Astrocyte (in vitro differentiated cells and primary cell): ENCODE data around the gene SHISAL1. TPM values are rescaled to one million over a fixed set of nuclear protein-coding genes. Genes with fewer than 3 reads are reported as not detected.

Source experiments
- DNase-seq: peaks from one replicate; pipeline ENCODE4 v3.0.0-alpha.2; 2010; ENCODE audit warnings: low read depth
- FAIRE-seq: peaks from 2 replicates; lab custom pipeline; 2011; peaks lifted over from hg19 to GRCh38; lab: Jason Lieb, UNC
- H2AFZ ChIP-seq: 2 replicates; pipeline ENCODE4 v1.6.0; 2012; ENCODE audit warnings: low read depth, low read length, inconsistent platforms
- H3K27ac ChIP-seq: 2 replicates; pipeline ENCODE4 v1.5.1; 2011; ENCODE audit warnings: low read depth, low read length, inconsistent platforms
- H3K27me3 ChIP-seq: 2 replicates; pipeline ENCODE4 v1.6.0; 2011; ENCODE audit warnings: low read length, inconsistent platforms; ENCODE audit not compliant: insufficient read depth
- H3K36me3 ChIP-seq: 2 replicates; pipeline ENCODE4 v1.5.1; 2011; ENCODE audit warnings: low read length, inconsistent platforms; ENCODE audit not compliant: insufficient read depth
- H3K4me1 ChIP-seq: 2 replicates; pipeline ENCODE4 v1.5.1; 2011; ENCODE audit warnings: low read length, inconsistent platforms; ENCODE audit not compliant: insufficient read depth
- H3K4me2 ChIP-seq: 2 replicates; pipeline ENCODE4 v1.6.0; 2012; ENCODE audit warnings: low read length, inconsistent platforms
- H3K4me3 ChIP-seq: 2 replicates; pipeline ENCODE4 v1.5.1; 2011; ENCODE audit warnings: low read depth, mild to moderate bottlenecking, low read length, inconsistent platforms; ENCODE audit not compliant: insufficient read depth
- H3K79me2 ChIP-seq: 2 replicates; pipeline ENCODE4 v1.6.0; 2012; ENCODE audit warnings: mild to moderate bottlenecking, low read length, inconsistent platforms; ENCODE audit not compliant: insufficient read depth
- H3K9ac ChIP-seq: 2 replicates; pipeline ENCODE4 v1.6.0; 2012; ENCODE audit warnings: mild to moderate bottlenecking, low read length, inconsistent platforms
- H3K9me3 ChIP-seq: 2 replicates; pipeline ENCODE4 v1.5.1; 2012; ENCODE audit warnings: low read depth, mild to moderate bottlenecking, low read length, inconsistent platforms; ENCODE audit not compliant: insufficient read depth
- H4K20me1 ChIP-seq: 2 replicates; pipeline ENCODE4 v1.6.0; 2012; ENCODE audit warnings: low read length, inconsistent platforms; ENCODE audit not compliant: insufficient read depth
- H3K27ac Mint-ChIP-seq: one replicate; pipeline ENCODE4 v1.8.0; 2021; ENCODE audit warnings: mild to moderate bottlenecking, mixed read lengths; ENCODE audit not compliant: unreplicated experiment
- H3K27me3 Mint-ChIP-seq: one replicate; pipeline ENCODE4 v1.8.0; 2021; ENCODE audit warnings: low read depth, mixed read lengths; ENCODE audit not compliant: unreplicated experiment
- H3K36me3 Mint-ChIP-seq: one replicate; pipeline ENCODE4 v1.8.0; 2021; ENCODE audit warnings: low read depth, mixed read lengths; ENCODE audit not compliant: unreplicated experiment
- H3K4me1 Mint-ChIP-seq: one replicate; pipeline ENCODE4 v1.8.0; 2021; ENCODE audit warnings: low read depth, mixed read lengths; ENCODE audit not compliant: unreplicated experiment
- H3K4me3 Mint-ChIP-seq: one replicate; pipeline ENCODE4 v1.8.0; 2021; ENCODE audit warnings: mild to moderate bottlenecking, moderate library complexity, mixed read lengths; ENCODE audit not compliant: unreplicated experiment
- H3K9me3 Mint-ChIP-seq: one replicate; pipeline ENCODE4 v1.8.0; 2021; ENCODE audit warnings: mild to moderate bottlenecking, mixed read lengths; ENCODE audit not compliant: unreplicated experiment
- CTCF ChIP-seq: IDR thresholded peaks from 2 replicates; pipeline ENCODE4 v1.5.1; 2011; ENCODE audit warnings: low read depth, mild to moderate bottlenecking, inconsistent platforms, low read length, moderate library complexity; ENCODE audit not compliant: insufficient read depth
- EZH2 ChIP-seq: IDR thresholded peaks from 2 replicates; pipeline ENCODE4 v1.6.1; 2012; ENCODE audit warnings: mild to moderate bottlenecking, low read length, inconsistent platforms; ENCODE audit not compliant: insufficient read depth
- total RNA-seq: library from RNA; stranded (reverse); gene quantifications from 2 replicates; pipeline ENCODE4 v1.2.1, GENCODE V29; 2021

The SHISAL1 gene
- total RNA-seq, 1 donor from 2014 or later: 0.36 TPM

GRCh38 chr22:44281768-44282637 lies 30.7 kb downstream of the SHISAL1 start:
- Mint-ChIP-seq H3K4me3 (no peak overlapping the region), H3K9me3 (no peaks in the 10 kb centered on the region), H3K4me1 (no peaks in the 10 kb centered on the region), H3K27ac (no peak overlapping the region), H3K27me3 (peaks cover 68% of the 10 kb centered on the region), H3K36me3 (no peaks in the 10 kb centered on the region)
- peaks cover 3% of the 10 kb centered on the region for H3K27me3 ChIP-seq
- H3K4me2 ChIP-seq: no peak overlapping the region
- FAIRE-seq (no peak), DNase-seq (no peak)
- TF ChIP-seq CTCF: no peak
- no peak for TF ChIP-seq EZH2
- no peaks in the 10 kb centered on the region for H3K79me2 ChIP-seq
- no peak overlapping the region for H3K4me3 ChIP-seq
- no peaks in the 10 kb centered on the region for H3K36me3 ChIP-seq
- H3K4me1 ChIP-seq: no peaks in the 10 kb centered on the region
- no peak overlapping the region for H3K27ac ChIP-seq
- H3K9ac ChIP-seq: no peak overlapping the region
- H3K9me3 ChIP-seq: no peaks in the 10 kb centered on the region
- no peak overlapping the region for H2AFZ ChIP-seq
- peaks cover 5% of the 10 kb centered on the region for H4K20me1 ChIP-seq

GRCh38 chr22:44280665-44281188 lies 32.0 kb downstream of the SHISAL1 start:
- no peak for TF ChIP-seq EZH2
- no peak for TF ChIP-seq CTCF
- Histone ChIP-seq H3K9me3 (no peaks in the 10 kb centered on the region), H3K4me3 (no peak overlapping the region), H3K4me1 (no peaks in the 10 kb centered on the region), H3K27me3 (peaks cover 3% of the 10 kb centered on the region), H3K4me2 (no peak overlapping the region), H3K27ac (no peak overlapping the region), H3K36me3 (no peaks in the 10 kb centered on the region), H3K9ac (no peak overlapping the region), H2AFZ (no peak overlapping the region), H3K79me2 (no peaks in the 10 kb centered on the region), H4K20me1 (peaks cover 5% of the 10 kb centered on the region)
- Mint-ChIP-seq H3K27me3 (peaks cover 70% of the 10 kb centered on the region), H3K4me3 (no peak overlapping the region), H3K4me1 (no peaks in the 10 kb centered on the region), H3K9me3 (no peaks in the 10 kb centered on the region), H3K27ac (no peak overlapping the region), H3K36me3 (no peaks in the 10 kb centered on the region)
- no peak for FAIRE-seq
- DNase-seq: no peak

- Histone ChIP-seq H3K36me3 (no peaks in the 10 kb centered on the region), H3K4me2 (no peak overlapping the region), H3K9ac (no peak overlapping the region), H3K79me2 (no peaks in the 10 kb centered on the region), H2AFZ (no peak overlapping the region), H3K27ac (no peak overlapping the region), H4K20me1 (no peaks in the 10 kb centered on the region), H3K27me3 (peaks cover 2% of the 10 kb centered on the region), H3K4me1 (no peaks in the 10 kb centered on the region), H3K9me3 (no peaks in the 10 kb centered on the region), H3K4me3 (no peak overlapping the region)
- no peak overlapping the region for H3K27ac Mint-ChIP-seq
- no peaks in the 10 kb centered on the region for H3K4me1 Mint-ChIP-seq
- H3K4me3 Mint-ChIP-seq: no peak overlapping the region
- FAIRE-seq (no peak), DNase-seq (no peak)
- H3K36me3 Mint-ChIP-seq: no peaks in the 10 kb centered on the region
- TF ChIP-seq EZH2 (no peak), CTCF (no peak)
- H3K27me3 Mint-ChIP-seq: peaks cover 66% of the 10 kb centered on the region
- no peaks in the 10 kb centered on the region for H3K9me3 Mint-ChIP-seq
Measured at GRCh38 chr22:44279069-44279360, 33.7 kb downstream of the SHISAL1 start.
